ENCODE data around the gene BFSP2.

The BFSP2 gene

GRCh38 chr3:133457025-133457424 lies 57.2 kb downstream of the BFSP2 start:
- peaks cover 30% of the 10 kb centered on the region for H3K4me1 ChIP-seq (ENCODE audit: control insufficient read depth, insufficient read depth, low read length)
- H3K27me3 ChIP-seq (ENCODE audit: control insufficient read depth, insufficient read depth, low read length), result no peaks in the 10 kb centered on the region
- H3K27ac ChIP-seq (ENCODE audit: low read depth, low read length), result no peak overlapping the region

GRCh38 chr3:133457465-133458067 lies 57.7 kb downstream of the BFSP2 start:
- Histone ChIP-seq H3K9me3 (ENCODE audit: control insufficient read depth, insufficient read depth, low read depth, low read length) (no peaks in the 10 kb centered on the region), H3K4me3 (ENCODE audit: low read depth, low read length) (no peak overlapping the region), H3K4me1 (ENCODE audit: control insufficient read depth, insufficient read depth, low read length) (peaks cover 28% of the 10 kb centered on the region), H3K27me3 (ENCODE audit: control insufficient read depth, insufficient read depth, low read length) (no peaks in the 10 kb centered on the region), H3K9ac (ENCODE audit: low read length) (no peak overlapping the region), H3K36me3 (ENCODE audit: control insufficient read depth, insufficient read depth, low read length) (no peaks in the 10 kb centered on the region), H3K27ac (ENCODE audit: low read depth, low read length) (no peak overlapping the region)

More at GRCh38 chr3:133457025-133457424, 57.2 kb downstream of the BFSP2 start:
- H3K4me3 ChIP-seq (ENCODE audit: low read depth, low read length), result no peak overlapping the region
- no peaks in the 10 kb centered on the region for H3K36me3 ChIP-seq (ENCODE audit: control insufficient read depth, insufficient read depth, low read length)
- H3K9ac ChIP-seq (ENCODE audit: low read length), result no peak overlapping the region
- no peaks in the 10 kb centered on the region for H3K9me3 ChIP-seq (ENCODE audit: control insufficient read depth, insufficient read depth, low read depth, low read length)

- H3K9me3 ChIP-seq (ENCODE audit: control insufficient read depth, insufficient read depth, low read depth, low read length), result no peaks in the 10 kb centered on the region
- H3K36me3 ChIP-seq (ENCODE audit: control insufficient read depth, insufficient read depth, low read length), result no peaks in the 10 kb centered on the region
- H3K4me1 ChIP-seq (ENCODE audit: control insufficient read depth, insufficient read depth, low read length), result peaks cover 21% of the 10 kb centered on the region
- no peak overlapping the region for H3K27ac ChIP-seq (ENCODE audit: low read depth, low read length)
- no peaks in the 10 kb centered on the region for H3K27me3 ChIP-seq (ENCODE audit: control insufficient read depth, insufficient read depth, low read length)
- no peak overlapping the region for H3K4me3 ChIP-seq (ENCODE audit: low read depth, low read length)
- H3K9ac ChIP-seq (ENCODE audit: low read length), result no peak overlapping the region
Measured at GRCh38 chr3:133459400-133459799, 59.5 kb downstream of the BFSP2 start.

GRCh38 chr3:133460809-133461208 lies 61.0 kb downstream of the BFSP2 start:
- H3K4me1 ChIP-seq (ENCODE audit: control insufficient read depth, insufficient read depth, low read length), result peaks cover 21% of the 10 kb centered on the region
- no peak overlapping the region for H3K27ac ChIP-seq (ENCODE audit: low read depth, low read length)

GRCh38 chr3:133461291-133461690 lies 61.4 kb downstream of the BFSP2 start:
- Histone ChIP-seq H3K4me3 (ENCODE audit: low read depth, low read length) (no peak overlapping the region), H3K9ac (ENCODE audit: low read length) (no peak overlapping the region), H3K9me3 (ENCODE audit: control insufficient read depth, insufficient read depth, low read depth, low read length) (no peaks in the 10 kb centered on the region), H3K27ac (ENCODE audit: low read depth, low read length) (no peak overlapping the region), H3K4me1 (ENCODE audit: control insufficient read depth, insufficient read depth, low read length) (peaks cover 21% of the 10 kb centered on the region), H3K27me3 (ENCODE audit: control insufficient read depth, insufficient read depth, low read length) (no peaks in the 10 kb centered on the region), H3K36me3 (ENCODE audit: control insufficient read depth, insufficient read depth, low read length) (no peaks in the 10 kb centered on the region)

More at GRCh38 chr3:133460809-133461208, 61.0 kb downstream of the BFSP2 start:
- no peak overlapping the region for H3K9ac ChIP-seq (ENCODE audit: low read length)
- no peaks in the 10 kb centered on the region for H3K36me3 ChIP-seq (ENCODE audit: control insufficient read depth, insufficient read depth, low read length)
- no peaks in the 10 kb centered on the region for H3K9me3 ChIP-seq (ENCODE audit: control insufficient read depth, insufficient read depth, low read depth, low read length)
- no peaks in the 10 kb centered on the region for H3K27me3 ChIP-seq (ENCODE audit: control insufficient read depth, insufficient read depth, low read length)
- no peak overlapping the region for H3K4me3 ChIP-seq (ENCODE audit: low read depth, low read length)

- Histone ChIP-seq H3K27me3 (ENCODE audit: control insufficient read depth, insufficient read depth, low read length) (no peaks in the 10 kb centered on the region), H3K4me3 (ENCODE audit: low read depth, low read length) (no peak overlapping the region), H3K27ac (ENCODE audit: low read depth, low read length) (no peak overlapping the region), H3K9me3 (ENCODE audit: control insufficient read depth, insufficient read depth, low read depth, low read length) (no peaks in the 10 kb centered on the region), H3K9ac (ENCODE audit: low read length) (no peak overlapping the region), H3K4me1 (ENCODE audit: control insufficient read depth, insufficient read depth, low read length) (peaks cover 21% of the 10 kb centered on the region), H3K36me3 (ENCODE audit: control insufficient read depth, insufficient read depth, low read length) (no peaks in the 10 kb centered on the region)
Measured at GRCh38 chr3:133463347-133463860, 63.5 kb downstream of the BFSP2 start.

GRCh38 chr3:133464573-133464972 lies 64.7 kb downstream of the BFSP2 start:
- no peaks in the 10 kb centered on the region for H3K36me3 ChIP-seq (ENCODE audit: control insufficient read depth, insufficient read depth, low read length)
- H3K27me3 ChIP-seq (ENCODE audit: control insufficient read depth, insufficient read depth, low read length), result no peaks in the 10 kb centered on the region
- no peak overlapping the region for H3K9ac ChIP-seq (ENCODE audit: low read length)
- H3K27ac ChIP-seq (ENCODE audit: low read depth, low read length), result no peak overlapping the region
- no peak overlapping the region for H3K4me3 ChIP-seq (ENCODE audit: low read depth, low read length)
- H3K4me1 ChIP-seq (ENCODE audit: control insufficient read depth, insufficient read depth, low read length), result peaks cover 21% of the 10 kb centered on the region
- H3K9me3 ChIP-seq (ENCODE audit: control insufficient read depth, insufficient read depth, low read depth, low read length), result no peaks in the 10 kb centered on the region

GRCh38 chr3:133466531-133467386 lies 66.9 kb downstream of the BFSP2 start:
- Histone ChIP-seq H3K4me3 (ENCODE audit: low read depth, low read length) (no peak overlapping the region), H3K27me3 (ENCODE audit: control insufficient read depth, insufficient read depth, low read length) (peaks cover 10% of the 10 kb centered on the region; the same call in 1 of the 2 replicates)

GRCh38 chr3:133467780-133468179 lies 67.9 kb downstream of the BFSP2 start:
- H3K27ac ChIP-seq (ENCODE audit: low read depth, low read length), result no peak overlapping the region
- peaks cover 13% of the 10 kb centered on the region; the same call in 1 of the 2 replicates for H3K27me3 ChIP-seq (ENCODE audit: control insufficient read depth, insufficient read depth, low read length)
- peaks cover 9% of the 10 kb centered on the region for H3K4me1 ChIP-seq (ENCODE audit: control insufficient read depth, insufficient read depth, low read length)
- no peaks in the 10 kb centered on the region for H3K9me3 ChIP-seq (ENCODE audit: control insufficient read depth, insufficient read depth, low read depth, low read length)
- H3K4me3 ChIP-seq (ENCODE audit: low read depth, low read length), result no peak overlapping the region
- H3K9ac ChIP-seq (ENCODE audit: low read length), result no peak overlapping the region
- H3K36me3 ChIP-seq (ENCODE audit: control insufficient read depth, insufficient read depth, low read length), result no peaks in the 10 kb centered on the region

More at GRCh38 chr3:133466531-133467386, 66.9 kb downstream of the BFSP2 start:
- Histone ChIP-seq H3K4me1 (ENCODE audit: control insufficient read depth, insufficient read depth, low read length) (0 out of 2 replicates have a peak, but pooled peaks cover 5% of the 10 kb centered on the region), H3K9ac (ENCODE audit: low read length) (no peak overlapping the region), H3K27ac (ENCODE audit: low read depth, low read length) (no peak overlapping the region), H3K9me3 (ENCODE audit: control insufficient read depth, insufficient read depth, low read depth, low read length) (no peaks in the 10 kb centered on the region), H3K36me3 (ENCODE audit: control insufficient read depth, insufficient read depth, low read length) (no peaks in the 10 kb centered on the region)

- Histone ChIP-seq H3K9ac (ENCODE audit: low read length) (no peak overlapping the region), H3K4me1 (ENCODE audit: control insufficient read depth, insufficient read depth, low read length) (peaks cover 13% of the 10 kb centered on the region), H3K4me3 (ENCODE audit: low read depth, low read length) (no peak overlapping the region), H3K36me3 (ENCODE audit: control insufficient read depth, insufficient read depth, low read length) (no peaks in the 10 kb centered on the region), H3K27ac (ENCODE audit: low read depth, low read length) (no peak overlapping the region), H3K27me3 (ENCODE audit: control insufficient read depth, insufficient read depth, low read length) (peaks cover 13% of the 10 kb centered on the region; the same call in 1 of the 2 replicates), H3K9me3 (ENCODE audit: control insufficient read depth, insufficient read depth, low read depth, low read length) (no peaks in the 10 kb centered on the region)
Measured at GRCh38 chr3:133468251-133468721, 68.4 kb downstream of the BFSP2 start.

All from HUES6 (cell line).